Colonic mucosa (tissue), 4 donors: ENCODE data around the gene NAGK. TPM values are rescaled to one million over a fixed set of nuclear protein-coding genes. Genes with fewer than 3 reads are reported as not detected.

Source experiments
- DNase-seq: peaks from one replicate; pipeline ENCODE4 v3.0.0-alpha.2; 2020
- H3K27ac ChIP-seq: fragments of 200-600 bp; one replicate; pipeline ENCODE4 v1.8.0; 2021
- H3K27me3 ChIP-seq: fragments of 200-600 bp; one replicate; pipeline ENCODE4 v1.8.0; 2021
- H3K36me3 ChIP-seq: fragments of 200-600 bp; one replicate; pipeline ENCODE4 v1.8.0; 2021
- H3K4me1 ChIP-seq: fragments of 200-600 bp; one replicate; pipeline ENCODE4 v1.8.0; 2021; ENCODE audit warnings: mild to moderate bottlenecking
- H3K4me3 ChIP-seq: fragments of 200-600 bp; one replicate; pipeline ENCODE4 v1.8.0; 2021
- H3K9ac ChIP-seq, 2 donors: one replicate each; pipeline ENCODE4 v1.7.0; 2013; ENCODE audit warnings: control low read depth in 2 of 2, low read depth in 2 of 2, low read length in 2 of 2
- H3K9me3 ChIP-seq: fragments of 200-600 bp; one replicate; pipeline ENCODE4 v1.8.0; 2021
- intact Hi-C: fragments of 100-400 bp; cut with DNase I; formaldehyde crosslinking; loops from one replicate; pipeline ENCODE4 v1.14.1; 2022
- total RNA-seq, 2 donors: library from RNA; stranded (reverse); fragmentation: NEBNext Ultra II Directional in 1 of 2; extraction: Animal tissue kit (Norgen Biotek cat#: 25700) in 1 of 2; gene quantifications; one replicate each; pipeline ENCODE4 v1.2.1, GENCODE V29; 2021
- TF ChIP-seq, protein P1 (sequence below): fragments of 200-600 bp; IDR thresholded peaks from one replicate; pipeline ENCODE4 v1.8.0; 2022; ENCODE audit warnings: antibody characterized with exemption, mild to moderate bottlenecking
- donor health status: healthy.
- donor health status: DM: no; HTN: no; CAD: no.
- donor health status: DM: no; HTN: no; CAD: no.

Gene NAGK
- total RNA-seq, 2 donors from 2014 or later = 55.6 to 68.4 TPM

DNA sequence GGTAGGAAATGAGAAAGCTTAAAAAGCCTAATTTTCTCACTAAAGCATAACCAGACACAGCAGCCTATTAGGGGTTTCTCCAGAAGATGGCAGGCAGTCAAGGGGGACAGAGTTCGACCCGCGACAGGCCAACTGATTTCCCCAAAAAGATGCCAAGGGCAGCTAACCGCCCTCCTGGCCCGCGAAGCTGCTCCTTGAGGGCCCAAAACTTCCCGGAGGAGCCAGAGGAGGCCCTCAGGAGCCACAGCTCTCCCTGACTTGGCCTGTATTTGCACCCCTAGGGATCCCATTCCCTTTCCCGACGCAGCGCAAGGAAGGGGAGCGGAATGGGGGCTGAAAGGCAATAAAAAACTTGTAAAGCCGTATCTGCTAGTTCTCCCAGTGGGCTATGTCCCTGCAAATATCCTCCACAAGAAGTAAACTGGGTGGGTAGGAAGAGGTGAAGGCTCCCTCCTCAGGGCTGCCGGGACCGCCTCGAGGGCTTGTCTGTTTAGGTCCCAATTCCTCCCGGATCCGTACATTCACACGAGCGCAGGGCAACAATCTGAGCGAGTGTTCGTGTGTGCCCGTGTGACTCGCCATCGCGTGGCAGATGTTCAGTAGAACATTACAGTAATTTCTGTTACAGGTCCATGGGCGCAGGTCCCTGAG is 756 bp upstream of the NAGK start:
- H3K4me1 ChIP-seq = peaks cover 4% of the 10 kb centered on the region
- DNase-seq = no peak

DNA sequence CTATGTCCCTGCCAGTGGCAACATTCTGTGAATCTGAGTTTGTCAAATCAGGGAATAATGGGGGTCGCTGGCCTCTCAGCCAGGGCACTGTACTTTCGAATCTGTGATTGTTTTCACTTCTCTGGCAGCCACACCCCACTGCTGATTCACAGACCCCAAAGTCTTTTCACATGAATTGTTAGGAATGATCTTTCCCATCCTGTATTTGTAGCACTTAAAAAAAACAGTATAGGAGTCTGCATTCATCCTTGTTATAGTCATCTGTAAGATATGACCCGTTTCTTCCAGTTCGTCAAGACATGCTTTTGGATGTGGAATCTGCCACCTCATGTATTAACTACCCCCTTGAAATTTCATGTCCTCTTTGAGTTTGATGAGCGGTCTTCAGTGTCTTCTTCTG is 928 bp downstream of the NAGK start:
- no peaks in the 10 kb centered on the region for H3K36me3 ChIP-seq
- no peaks in the 10 kb centered on the region for H3K27me3 ChIP-seq
- H3K27ac ChIP-seq = peak overlapping the region; percentile 95
- no peak for DNase-seq
- H3K4me3 ChIP-seq = peak overlapping the region; percentile 95
- H3K9me3 ChIP-seq = no peaks in the 10 kb centered on the region
- H3K4me1 ChIP-seq = peaks cover 4% of the 10 kb centered on the region
- H3K9ac ChIP-seq = peak overlapping the region; percentile 84 to 87
- TF ChIP-seq, protein P1, sequence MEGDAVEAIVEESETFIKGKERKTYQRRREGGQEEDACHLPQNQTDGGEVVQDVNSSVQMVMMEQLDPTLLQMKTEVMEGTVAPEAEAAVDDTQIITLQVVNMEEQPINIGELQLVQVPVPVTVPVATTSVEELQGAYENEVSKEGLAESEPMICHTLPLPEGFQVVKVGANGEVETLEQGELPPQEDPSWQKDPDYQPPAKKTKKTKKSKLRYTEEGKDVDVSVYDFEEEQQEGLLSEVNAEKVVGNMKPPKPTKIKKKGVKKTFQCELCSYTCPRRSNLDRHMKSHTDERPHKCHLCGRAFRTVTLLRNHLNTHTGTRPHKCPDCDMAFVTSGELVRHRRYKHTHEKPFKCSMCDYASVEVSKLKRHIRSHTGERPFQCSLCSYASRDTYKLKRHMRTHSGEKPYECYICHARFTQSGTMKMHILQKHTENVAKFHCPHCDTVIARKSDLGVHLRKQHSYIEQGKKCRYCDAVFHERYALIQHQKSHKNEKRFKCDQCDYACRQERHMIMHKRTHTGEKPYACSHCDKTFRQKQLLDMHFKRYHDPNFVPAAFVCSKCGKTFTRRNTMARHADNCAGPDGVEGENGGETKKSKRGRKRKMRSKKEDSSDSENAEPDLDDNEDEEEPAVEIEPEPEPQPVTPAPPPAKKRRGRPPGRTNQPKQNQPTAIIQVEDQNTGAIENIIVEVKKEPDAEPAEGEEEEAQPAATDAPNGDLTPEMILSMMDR = no peak
- intact Hi-C loops = no loop called here

More for the DNA sequence above, 756 bp upstream of the NAGK start:
- Histone ChIP-seq H3K27me3 (no peaks in the 10 kb centered on the region), H3K9me3 (no peaks in the 10 kb centered on the region), H3K36me3 (no peaks in the 10 kb centered on the region), H3K4me3 (peak overlapping the region; percentile 95), H3K9ac (peak overlapping the region; percentile 81 to 87), H3K27ac (peak overlapping the region; percentile 95)
- intact Hi-C loops = no loop called here
- TF ChIP-seq, protein P1 = no peak

DNA sequence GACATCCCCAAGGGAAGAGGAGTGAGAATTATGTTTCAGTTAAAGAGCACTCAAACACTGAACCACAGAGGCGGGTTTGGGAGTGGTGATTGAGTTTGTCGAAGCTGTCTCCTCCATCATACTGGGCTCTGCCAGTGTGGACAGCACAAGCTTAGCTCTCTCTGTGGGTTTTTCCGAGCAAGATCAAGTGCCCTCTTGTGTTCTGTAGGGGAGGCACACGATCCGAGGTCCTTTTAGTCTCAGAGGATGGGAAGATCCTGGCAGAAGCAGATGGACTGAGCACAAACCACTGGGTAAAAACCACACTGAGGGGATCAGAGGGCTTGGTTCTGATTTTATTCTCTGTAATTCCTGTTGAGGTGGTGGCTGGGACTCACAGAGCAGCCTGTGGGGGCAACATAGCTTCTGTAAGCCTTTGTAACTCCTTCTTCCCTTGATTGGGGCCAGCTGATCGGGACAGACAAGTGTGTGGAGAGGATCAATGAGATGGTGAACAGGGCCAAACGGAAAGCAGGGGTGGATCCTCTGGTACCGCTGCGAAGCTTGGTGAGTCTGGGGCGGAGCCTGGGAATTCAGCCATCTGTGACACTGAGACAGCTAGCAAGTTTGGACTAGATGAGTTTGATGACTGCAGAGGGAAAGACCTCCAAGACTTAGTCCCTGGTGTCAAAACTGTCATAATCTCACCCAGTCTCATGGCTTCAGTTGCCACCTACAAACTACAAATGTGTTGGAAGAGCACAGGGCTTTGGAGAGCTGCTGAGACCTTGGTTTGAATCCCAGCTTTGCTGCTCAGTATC is 2.0 kb downstream of the NAGK start:
- Histone ChIP-seq H3K9me3 (no peaks in the 10 kb centered on the region), H3K27ac (no peak overlapping the region), H3K9ac (no peak overlapping the region), H3K36me3 (no peaks in the 10 kb centered on the region), H3K4me3 (no peak overlapping the region), H3K4me1 (peaks cover 4% of the 10 kb centered on the region), H3K27me3 (no peaks in the 10 kb centered on the region)
- intact Hi-C loops = no loop called here
- TF ChIP-seq, protein P1 = no peak
- no peak for DNase-seq

DNA sequence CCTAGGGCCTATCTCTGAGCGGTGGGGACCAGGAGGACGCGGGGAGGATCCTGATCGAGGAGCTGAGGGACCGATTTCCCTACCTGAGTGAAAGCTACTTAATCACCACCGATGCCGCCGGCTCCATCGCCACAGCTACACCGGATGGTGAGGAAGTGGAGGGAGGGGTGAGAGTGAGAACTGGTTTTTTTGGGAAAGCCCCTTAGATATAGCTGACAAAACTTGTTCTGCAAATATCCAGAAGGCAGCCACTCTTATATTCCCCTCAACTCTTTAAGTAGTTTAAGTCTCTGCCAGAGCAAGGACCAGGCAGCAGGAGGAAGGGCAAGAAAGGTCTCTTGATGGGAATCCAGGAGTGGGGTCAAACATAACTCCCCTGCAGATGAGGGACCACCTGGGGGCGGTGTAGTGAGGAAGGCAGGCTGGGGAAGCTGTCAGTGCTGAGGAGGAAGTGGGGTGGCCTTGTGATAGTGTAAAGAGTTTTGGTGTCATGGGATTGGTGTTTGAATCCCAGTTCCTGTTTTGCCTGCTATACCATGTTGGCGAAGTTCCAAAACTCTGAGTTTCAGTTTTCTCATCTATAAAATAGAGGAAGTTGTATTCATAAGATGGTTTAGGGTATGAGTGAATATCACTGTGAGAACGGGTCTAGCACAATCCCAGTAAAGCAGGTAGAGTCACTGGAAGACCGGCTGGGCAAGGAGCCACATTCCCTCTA is 3.4 kb downstream of the NAGK start:
- intact Hi-C loops = no loop called here
- Histone ChIP-seq H3K9ac (peak overlapping the region in 1 of 2 donors; percentile 44), H3K4me1 (peaks cover 4% of the 10 kb centered on the region), H3K27ac (peak overlapping the region; percentile 70), H3K27me3 (no peaks in the 10 kb centered on the region), H3K4me3 (no peak overlapping the region), H3K36me3 (no peaks in the 10 kb centered on the region), H3K9me3 (no peaks in the 10 kb centered on the region)
- TF ChIP-seq, protein P1 = no peak
- DNase-seq = peak; percentile 42

DNA sequence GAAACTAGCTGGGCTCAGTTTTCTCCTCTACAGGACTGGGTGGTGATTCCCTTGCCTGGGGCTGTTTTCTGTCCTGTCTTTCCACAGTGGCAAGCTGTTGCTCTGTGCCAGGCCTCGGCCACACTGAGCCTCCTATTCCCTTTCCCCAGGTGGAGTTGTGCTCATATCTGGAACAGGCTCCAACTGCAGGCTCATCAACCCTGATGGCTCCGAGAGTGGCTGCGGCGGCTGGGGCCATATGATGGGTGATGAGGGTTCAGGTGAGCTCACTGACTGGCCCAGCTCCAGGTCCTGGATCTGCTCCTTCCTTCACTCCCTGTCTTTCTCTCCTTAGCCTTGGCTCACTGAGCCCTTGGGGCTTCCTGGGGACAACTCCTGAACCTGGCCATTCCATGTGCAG is 4.0 kb downstream of the NAGK start:
- intact Hi-C loops = no loop called here
- TF ChIP-seq, protein P1 = no peak
- Histone ChIP-seq H3K27me3 (no peaks in the 10 kb centered on the region), H3K27ac (peak overlapping the region; percentile 70), H3K4me1 (peaks cover 4% of the 10 kb centered on the region), H3K9ac (peak overlapping the region in 1 of 2 donors; percentile 44), H3K4me3 (no peak overlapping the region), H3K36me3 (no peaks in the 10 kb centered on the region), H3K9me3 (no peaks in the 10 kb centered on the region)
- no peak for DNase-seq
